A172 (cell line): ENCODE measurements around the gene PRR36. TPM values are rescaled to one million over a fixed set of nuclear protein-coding genes. Genes with fewer than 3 reads are reported as not detected.

Source experiments
- DNase-seq: peaks from one replicate; pipeline ENCODE4 v3.0.0-alpha.2; 2015; ENCODE audit warnings: low spot score
- total RNA-seq: library from RNA; depleted of rRNA; stranded (reverse); fragments of >200 nt; shearing (Covaris generic); gene quantifications from 2 replicates; pipeline ENCODE4 v1.2.3, GENCODE V29; 2014

The PRR36 gene
- total RNA-seq, 1 experiment from 2014 or later = 1.2 TPM

DNA sequence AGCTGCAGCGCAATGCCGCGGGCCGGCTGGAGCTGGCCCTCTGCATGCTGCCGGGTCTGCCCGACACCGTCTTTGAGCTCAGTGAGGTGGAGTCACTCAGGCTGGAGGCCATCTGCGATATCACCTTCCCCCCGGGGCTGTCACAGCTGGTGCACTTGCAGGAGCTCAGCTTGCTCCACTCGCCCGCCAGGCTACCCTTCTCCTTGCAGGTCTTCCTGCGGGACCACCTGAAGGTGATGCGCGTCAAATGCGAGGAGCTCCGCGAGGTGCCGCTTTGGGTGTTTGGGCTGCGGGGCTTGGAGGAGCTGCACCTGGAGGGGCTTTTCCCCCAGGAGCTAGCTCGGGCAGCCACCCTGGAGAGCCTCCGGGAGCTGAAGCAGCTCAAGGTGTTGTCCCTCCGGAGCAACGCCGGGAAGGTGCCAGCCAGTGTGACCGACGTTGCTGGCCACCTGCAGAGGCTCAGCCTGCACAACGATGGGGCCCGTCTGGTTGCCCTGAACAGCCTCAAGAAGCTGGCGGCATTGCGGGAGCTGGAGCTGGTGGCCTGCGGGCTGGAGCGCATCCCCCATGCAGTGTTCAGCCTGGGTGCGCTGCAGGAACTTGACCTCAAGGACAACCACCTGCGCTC, 25.7 kb upstream of the PRR36 start:
- DNase-seq = no peak

DNA sequence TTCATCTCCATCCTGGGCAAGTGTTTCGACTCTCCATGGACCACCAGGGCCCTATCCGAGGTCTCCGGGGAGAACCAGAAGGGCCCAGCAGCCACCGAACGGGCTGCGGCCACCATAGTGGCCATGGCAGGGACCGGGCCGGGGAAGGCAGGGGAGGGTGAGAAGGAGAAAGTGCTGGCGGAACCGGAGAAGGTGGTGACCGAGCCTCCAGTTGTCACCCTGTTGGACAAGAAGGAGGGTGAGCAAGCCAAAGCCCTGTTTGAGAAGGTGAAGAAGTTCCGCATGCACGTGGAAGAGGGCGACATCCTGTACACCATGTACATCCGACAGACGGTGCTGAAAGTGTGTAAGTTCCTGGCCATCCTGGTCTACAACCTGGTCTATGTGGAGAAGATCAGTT, 24.8 kb upstream of the PRR36 start:
- no peak for DNase-seq

- DNase-seq = no peak
Measured at GRCh38 chr19:7897292-7897691, 23.1 kb upstream of the PRR36 start.

DNA sequence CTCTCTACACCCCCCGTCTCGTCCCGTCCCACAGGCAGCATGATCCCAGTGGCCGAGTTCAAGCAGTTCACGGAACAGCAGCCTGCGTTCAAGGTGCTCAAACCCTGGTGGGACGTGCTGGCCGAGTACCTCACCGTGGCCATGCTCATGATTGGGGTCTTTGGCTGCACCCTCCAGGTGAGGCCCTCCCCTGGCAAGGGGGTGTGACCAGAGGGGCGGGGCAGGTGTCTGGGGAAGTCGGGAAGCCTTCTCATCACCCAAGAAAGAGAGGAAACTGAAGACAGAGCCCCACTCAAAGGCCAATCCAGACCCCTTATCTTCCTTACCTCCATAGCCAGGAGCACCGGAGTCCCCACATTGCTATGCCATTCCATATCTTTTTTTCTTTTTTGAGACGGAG, 21.4 kb upstream of the PRR36 start:
- DNase-seq = no peak

DNA sequence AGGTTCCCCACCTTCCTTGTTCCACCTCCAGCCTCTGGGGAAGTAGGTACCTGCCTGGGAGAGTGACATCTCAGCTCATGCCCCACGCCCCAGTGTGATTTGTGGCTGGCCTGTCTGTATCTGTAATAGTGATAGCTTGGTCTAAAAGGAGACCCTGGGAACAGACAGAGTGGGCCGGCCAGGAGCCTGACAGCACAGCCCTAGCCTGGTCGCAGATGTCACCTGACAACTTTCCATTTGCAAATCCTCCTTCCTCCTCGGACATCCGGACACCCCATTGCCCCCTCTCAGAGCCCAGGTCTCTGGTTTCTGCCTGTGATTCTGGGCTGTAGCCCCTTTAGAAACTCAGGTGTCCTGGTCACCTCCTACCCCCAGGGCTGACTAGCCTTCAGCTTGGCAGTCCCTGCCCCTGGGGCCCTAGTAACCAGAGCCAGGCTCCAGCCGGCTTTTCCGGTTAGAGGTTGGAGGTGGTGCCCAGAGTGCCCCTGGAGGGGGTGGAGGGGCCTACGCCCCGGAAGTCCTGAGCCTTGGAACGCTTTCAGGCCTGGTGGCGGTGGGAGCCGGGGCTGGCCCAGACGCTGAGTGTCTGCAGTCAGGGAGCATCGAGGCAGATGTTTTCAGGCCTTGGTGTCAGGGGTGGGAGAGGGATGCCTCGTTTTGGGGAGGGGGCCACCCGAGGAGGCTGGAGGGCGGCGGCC, 20.6 kb upstream of the PRR36 start:
- DNase-seq = no peak

- peak; percentile 82 for DNase-seq
Measured at GRCh38 chr19:7893362-7894101, 19.3 kb upstream of the PRR36 start.

DNA sequence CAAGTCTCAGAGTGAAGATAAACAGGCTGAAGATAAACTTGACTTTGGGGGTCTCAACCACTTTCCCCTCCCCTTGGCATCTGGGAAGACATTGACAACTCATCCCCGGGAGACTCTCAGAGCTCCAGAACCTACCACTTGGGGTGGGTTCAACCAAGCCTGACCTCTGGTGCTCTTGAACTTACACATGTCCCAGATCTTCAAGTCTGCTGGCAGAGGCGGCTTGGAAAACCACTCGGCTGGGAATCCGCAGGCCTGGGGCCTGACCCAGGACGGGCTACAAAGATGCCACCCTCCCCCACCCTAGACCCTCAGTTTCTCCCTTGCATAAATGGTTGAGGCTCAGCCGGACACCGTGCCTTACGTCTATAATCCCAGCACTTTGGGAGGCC, 14.6 kb upstream of the PRR36 start:
- DNase-seq = no peak

DNA sequence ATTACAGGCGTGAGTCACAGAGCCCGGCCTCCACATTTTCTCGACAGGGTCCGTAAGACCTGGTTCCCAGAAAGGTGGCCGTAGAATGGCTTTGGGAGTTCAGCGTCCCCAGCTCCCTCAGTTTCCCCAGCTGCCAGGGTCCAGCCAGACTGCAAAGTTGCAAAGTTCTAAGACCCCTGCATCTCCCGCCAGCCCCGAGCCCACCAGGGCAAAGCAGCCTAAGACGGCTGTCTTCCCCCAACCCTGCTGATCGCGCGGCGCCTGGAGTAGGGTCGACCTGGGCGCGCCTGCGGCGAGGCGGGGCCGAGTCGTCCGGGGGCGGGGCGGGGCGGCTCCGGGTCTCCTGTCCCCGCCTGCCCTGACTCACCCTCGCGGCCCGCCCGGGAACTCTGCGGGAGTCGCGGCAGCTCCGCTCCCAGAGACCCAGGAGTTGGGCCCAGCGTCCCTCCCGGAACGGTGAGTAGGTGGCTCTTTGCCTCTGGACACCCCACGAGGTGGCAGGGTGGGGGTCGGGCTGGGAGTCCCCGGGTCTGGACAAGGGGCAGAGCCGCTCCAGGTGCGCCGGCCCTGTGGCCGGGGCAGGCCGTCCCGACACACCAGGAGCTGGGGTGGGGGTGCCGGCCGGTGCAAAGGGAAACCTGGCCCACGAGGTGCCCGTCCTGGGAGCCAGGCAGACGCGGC, 14.1 kb upstream of the PRR36 start, which contains the start of gene LRRC8E:
LRRC8E (plus strand) TSS at position 366 of the 681 bp plus-strand sequence. CDS start 7,094 bp downstream, outside the sequence.
- DNase-seq = peak; percentile 66

DNA sequence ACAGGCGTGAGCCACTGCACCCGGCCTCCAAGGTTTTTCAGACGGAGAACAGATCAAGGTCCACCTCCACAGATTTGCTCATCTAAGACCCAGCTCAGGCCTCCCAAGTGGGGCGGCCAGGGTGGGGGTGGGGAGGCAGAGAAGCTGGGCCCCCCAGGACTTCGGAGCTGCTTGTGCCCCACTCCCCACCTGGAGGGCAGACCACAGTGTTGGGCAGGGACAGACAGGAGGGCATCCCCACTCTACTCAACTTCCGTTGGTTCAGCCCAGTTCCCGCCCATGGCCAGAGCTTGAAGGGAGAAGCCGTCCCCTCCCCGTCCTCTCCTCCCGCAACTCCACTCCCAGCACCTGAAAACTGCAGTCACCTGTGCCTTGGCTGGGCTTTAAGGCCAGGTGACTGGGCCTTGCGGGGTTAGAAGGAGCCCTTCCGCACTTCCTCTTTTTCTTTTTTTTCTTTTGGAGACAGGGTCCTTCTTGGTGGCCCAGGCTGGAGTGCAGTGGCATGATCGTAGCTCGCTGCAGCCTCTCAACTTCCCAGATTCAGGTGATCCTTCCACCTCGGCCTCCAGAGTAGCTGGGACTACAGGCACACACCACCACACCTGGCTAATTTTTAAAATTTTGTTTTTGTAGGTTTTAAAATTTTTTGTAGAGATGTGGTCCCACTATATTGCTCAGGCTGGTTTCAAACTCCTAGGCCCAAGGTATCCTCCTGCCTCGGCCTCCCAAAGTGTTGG, 13.4 kb upstream of the PRR36 start:
- no peak for DNase-seq

DNA sequence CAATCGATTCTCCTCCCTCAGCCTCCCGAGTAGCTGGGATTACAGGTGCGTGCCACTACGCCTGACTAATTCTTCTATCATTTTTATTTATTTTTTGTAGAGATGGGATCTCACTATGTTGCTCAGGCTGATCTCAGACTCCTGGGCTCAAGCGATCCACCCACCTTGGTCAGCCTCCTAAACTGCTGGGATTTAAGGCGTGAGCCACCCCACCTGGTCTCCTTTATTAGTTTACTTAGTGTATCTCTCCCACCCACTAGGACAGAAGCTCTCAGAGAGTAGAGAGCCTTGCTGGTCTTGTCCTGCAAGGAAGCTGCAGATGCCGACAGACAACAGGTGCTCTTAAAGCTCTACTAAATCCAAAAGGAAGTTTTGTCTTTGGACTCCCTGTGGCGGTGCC, 11.6 kb upstream of the PRR36 start:
- no peak for DNase-seq

- DNase-seq = no peak
Measured at GRCh38 chr19:7883796-7884570, 9.8 kb upstream of the PRR36 start.

DNA sequence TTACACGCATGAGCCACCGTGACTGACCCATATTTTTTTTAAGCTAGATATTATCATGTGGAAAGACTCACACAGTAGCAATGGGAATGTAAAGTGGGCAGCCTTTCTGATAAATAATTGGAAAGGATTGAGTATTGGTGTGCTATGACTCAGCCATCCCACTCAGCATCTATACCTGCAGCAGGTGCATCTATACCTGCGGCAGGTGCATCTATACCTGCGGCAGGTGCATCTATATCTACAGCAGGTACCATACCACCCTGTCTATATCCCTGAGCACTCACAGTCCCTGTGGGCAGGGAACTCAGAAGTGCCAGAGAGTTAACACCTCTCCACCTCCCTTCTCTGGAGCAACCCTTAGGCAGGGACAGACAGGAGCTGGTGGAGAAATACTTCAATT, 8.9 kb upstream of the PRR36 start:
- no peak for DNase-seq

DNA sequence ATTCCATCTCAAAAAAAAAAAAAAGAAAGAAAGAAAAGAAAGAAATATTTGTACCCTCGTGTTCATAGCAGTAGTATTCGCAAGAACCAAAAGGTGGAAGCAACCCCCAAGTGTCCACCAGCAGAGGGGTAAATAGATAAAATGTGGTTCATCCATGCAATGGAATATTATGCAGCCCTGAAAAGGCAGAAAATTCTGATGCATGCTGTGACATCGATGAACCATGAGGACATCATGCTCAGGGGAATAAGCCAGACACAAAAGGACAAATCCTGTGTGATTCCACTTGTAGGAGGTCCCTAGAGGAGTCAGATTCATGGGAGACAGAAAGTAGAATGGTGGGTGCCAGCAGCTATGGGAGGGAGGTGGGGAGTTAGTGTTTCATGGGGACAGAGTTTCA, 7.7 kb upstream of the PRR36 start:
- DNase-seq = no peak

- DNase-seq = no peak
Measured at GRCh38 chr19:7879836-7880235, 5.6 kb upstream of the PRR36 start.

DNA sequence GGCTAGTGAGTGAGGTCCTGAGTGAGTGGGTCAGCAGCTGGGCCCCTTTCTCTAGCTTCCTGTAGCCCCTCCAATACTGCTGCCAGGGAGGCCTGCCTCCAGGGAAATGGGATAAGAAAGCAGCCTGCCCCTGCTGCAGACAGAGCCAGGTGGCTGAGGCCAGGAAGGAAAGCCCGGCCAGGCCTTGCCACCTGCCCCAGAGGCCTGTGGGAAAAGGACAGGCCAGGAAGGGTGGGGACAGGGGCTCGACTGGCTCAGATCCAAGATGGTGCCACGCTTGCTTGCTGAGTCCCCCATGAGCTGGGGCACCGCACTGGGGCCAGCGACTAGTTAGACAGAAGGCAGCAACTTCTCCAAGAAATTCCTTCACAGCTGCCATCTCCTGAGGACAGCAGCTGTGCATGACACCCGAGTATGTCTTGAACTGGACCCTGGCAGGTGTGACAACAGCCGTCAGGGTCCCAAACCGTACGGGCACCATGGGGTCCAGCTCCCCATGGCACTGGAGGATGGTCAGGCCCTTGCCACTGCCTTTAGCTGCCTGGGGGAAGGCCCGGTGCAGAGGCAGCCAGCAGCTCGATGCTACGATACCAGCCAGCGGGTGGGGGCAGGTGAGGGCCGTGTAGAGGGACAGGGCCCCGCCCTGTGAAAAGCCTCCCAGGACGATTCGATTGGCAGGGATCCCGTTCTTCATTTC, 5.1 kb upstream of the PRR36 start:
- DNase-seq = no peak

- no peak for DNase-seq
Measured at GRCh38 chr19:7877249-7877836, 3.2 kb upstream of the PRR36 start.

- no peak for DNase-seq
Measured at GRCh38 chr19:7874897-7875273, 695 bp upstream of the PRR36 start.

DNA sequence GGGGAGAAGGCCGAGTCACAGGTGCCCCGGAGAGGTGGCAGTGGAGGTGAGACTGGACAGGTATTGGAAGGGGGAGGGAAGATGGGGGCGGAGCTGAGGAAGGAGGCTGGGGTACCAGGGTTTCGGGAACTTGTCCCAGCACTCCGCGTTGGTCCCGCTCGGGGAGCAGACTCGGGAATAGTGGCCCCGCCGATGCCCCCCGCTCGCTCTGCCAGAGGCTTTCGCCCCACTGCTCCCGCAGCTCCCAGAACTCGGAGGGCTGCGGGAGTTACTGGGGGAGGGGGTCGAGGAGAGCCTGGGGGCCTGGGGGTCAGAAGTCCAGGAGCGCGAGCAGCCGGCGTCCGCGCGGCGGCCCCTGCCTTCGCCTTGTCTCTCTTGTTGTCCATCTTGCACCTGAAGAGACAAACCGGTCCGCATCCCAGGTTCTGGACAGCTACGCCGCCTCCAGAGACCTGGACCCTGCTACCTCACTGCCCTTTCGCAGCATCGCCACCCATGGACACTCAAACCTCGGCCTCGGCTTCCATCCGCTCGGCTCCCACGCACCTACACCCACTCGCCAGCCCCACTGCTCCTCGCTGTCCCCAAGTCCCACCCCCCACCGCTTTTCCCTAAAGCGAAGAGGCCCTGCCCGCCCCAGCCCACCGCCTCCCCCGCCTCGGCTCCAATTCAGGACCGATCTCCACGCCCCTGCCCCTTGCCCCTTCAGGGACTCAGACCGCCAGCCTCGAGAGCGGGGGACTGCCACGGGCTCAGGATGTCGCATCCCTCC, 700 bp downstream of the PRR36 start:
- DNase-seq = no peak
